RWPE2 (cell line): ENCODE data around the gene AFG1L.

Experiments used
- ATAC-seq: fragments of 200-7000 bp; cut with Tn5 transposase; 3 replicates; pipeline ENCODE4 v1.9.1; 2021; ENCODE audit warnings: low read depth
- DNase-seq: peaks from one replicate; pipeline ENCODE4 v3.0.0-alpha.2; 2020; ENCODE audit warnings: low spot score
- H3K27ac ChIP-seq: fragments of 450-650 bp; 2 replicates; pipeline ENCODE4 v1.5.1; 2017; ENCODE audit warnings: mild to moderate bottlenecking; ENCODE audit not compliant: poor library complexity, severe bottlenecking
- H3K27me3 ChIP-seq: fragments of 250-450 bp; sonication (Bioruptor Pico); 2 replicates; pipeline ENCODE4 v1.5.1; 2021; ENCODE audit warnings: mild to moderate bottlenecking, moderate library complexity; ENCODE audit not compliant: insufficient read depth, poor library complexity, severe bottlenecking
- H3K36me3 ChIP-seq: fragments of 250-450 bp; sonication (Bioruptor Pico); 2 replicates; pipeline ENCODE4 v1.5.1; 2020; ENCODE audit warnings: low read depth, mild to moderate bottlenecking, moderate library complexity
- H3K4me1 ChIP-seq: fragments of 250-450 bp; sonication (Bioruptor Pico); 2 replicates; pipeline ENCODE4 v1.5.1; 2021; ENCODE audit warnings: mild to moderate bottlenecking, moderate library complexity; ENCODE audit not compliant: insufficient read depth, poor library complexity, severe bottlenecking
- H3K4me3 ChIP-seq: fragments of 250-450 bp; sonication (Bioruptor Pico); 2 replicates; pipeline ENCODE4 v1.5.1; 2021; ENCODE audit warnings: mild to moderate bottlenecking, moderate library complexity; ENCODE audit not compliant: severe bottlenecking
- H3K9me3 ChIP-seq: fragments of 250-450 bp; sonication (Bioruptor Pico); 2 replicates; pipeline ENCODE4 v1.5.1; 2021; ENCODE audit warnings: mild to moderate bottlenecking, moderate library complexity; ENCODE audit not compliant: severe bottlenecking
- TF ChIP-seq, protein P1 (sequence below): fragments of 450-650 bp; IDR thresholded peaks from one replicate; pipeline ENCODE4 v1.5.1; 2017; ENCODE audit warnings: mild to moderate bottlenecking, moderate library complexity; ENCODE audit not compliant: poor library complexity, severe bottlenecking

The AFG1L gene

GRCh38 chr6:108494434-108494833 is 199.6 kb downstream of the AFG1L start:
- TF ChIP-seq, protein P1, sequence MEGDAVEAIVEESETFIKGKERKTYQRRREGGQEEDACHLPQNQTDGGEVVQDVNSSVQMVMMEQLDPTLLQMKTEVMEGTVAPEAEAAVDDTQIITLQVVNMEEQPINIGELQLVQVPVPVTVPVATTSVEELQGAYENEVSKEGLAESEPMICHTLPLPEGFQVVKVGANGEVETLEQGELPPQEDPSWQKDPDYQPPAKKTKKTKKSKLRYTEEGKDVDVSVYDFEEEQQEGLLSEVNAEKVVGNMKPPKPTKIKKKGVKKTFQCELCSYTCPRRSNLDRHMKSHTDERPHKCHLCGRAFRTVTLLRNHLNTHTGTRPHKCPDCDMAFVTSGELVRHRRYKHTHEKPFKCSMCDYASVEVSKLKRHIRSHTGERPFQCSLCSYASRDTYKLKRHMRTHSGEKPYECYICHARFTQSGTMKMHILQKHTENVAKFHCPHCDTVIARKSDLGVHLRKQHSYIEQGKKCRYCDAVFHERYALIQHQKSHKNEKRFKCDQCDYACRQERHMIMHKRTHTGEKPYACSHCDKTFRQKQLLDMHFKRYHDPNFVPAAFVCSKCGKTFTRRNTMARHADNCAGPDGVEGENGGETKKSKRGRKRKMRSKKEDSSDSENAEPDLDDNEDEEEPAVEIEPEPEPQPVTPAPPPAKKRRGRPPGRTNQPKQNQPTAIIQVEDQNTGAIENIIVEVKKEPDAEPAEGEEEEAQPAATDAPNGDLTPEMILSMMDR: no peak
- H3K27ac ChIP-seq: no peak overlapping the region
- ATAC-seq: no peak
- DNase-seq: no peak
- H3K36me3 ChIP-seq: no peaks in the 10 kb centered on the region
- H3K4me3 ChIP-seq: no peak overlapping the region
- H3K27me3 ChIP-seq: no peaks in the 10 kb centered on the region
- H3K4me1 ChIP-seq: no peaks in the 10 kb centered on the region
- no peaks in the 10 kb centered on the region for H3K9me3 ChIP-seq

DNA sequence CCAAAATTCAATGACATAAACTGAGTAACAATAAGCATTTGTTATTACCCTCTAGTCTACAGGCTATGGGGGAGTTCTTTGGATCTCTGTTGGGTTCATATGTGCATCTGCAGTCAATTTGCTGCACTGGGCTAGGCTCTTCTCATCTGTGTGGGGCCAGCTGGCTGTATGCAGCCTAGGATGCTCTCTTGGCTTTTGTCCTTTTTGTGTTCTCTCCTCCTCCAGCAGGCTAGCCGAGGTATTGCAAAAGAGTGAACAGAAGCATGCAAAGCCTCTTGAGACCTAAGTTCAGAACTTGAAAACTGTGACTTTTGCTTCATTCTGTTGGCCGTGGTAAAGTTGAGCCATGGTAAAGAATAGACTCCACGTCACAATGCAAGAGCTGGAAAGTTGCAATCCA is 203.0 kb downstream of the AFG1L start:
- TF ChIP-seq, protein P1: peak; percentile 39
- no peak for DNase-seq

GRCh38 chr6:108501559-108501958 is 206.7 kb downstream of the AFG1L start:
- H3K9me3 ChIP-seq: no peaks in the 10 kb centered on the region
- H3K4me3 ChIP-seq: no peak overlapping the region
- H3K27me3 ChIP-seq: no peaks in the 10 kb centered on the region
- peak; percentile 60; the same call in 2 of the 3 replicates for ATAC-seq
- TF ChIP-seq, protein P1: no peak
- H3K4me1 ChIP-seq: no peaks in the 10 kb centered on the region
- no peak overlapping the region for H3K27ac ChIP-seq
- H3K36me3 ChIP-seq: no peaks in the 10 kb centered on the region
- DNase-seq: no peak

More for the DNA sequence above, 203.0 kb downstream of the AFG1L start:
- Histone ChIP-seq H3K27me3 (no peaks in the 10 kb centered on the region), H3K9me3 (no peaks in the 10 kb centered on the region), H3K4me3 (no peak overlapping the region), H3K4me1 (no peaks in the 10 kb centered on the region), H3K36me3 (no peaks in the 10 kb centered on the region), H3K27ac (no peak overlapping the region)
- peak; percentile 60 for ATAC-seq

DNA sequence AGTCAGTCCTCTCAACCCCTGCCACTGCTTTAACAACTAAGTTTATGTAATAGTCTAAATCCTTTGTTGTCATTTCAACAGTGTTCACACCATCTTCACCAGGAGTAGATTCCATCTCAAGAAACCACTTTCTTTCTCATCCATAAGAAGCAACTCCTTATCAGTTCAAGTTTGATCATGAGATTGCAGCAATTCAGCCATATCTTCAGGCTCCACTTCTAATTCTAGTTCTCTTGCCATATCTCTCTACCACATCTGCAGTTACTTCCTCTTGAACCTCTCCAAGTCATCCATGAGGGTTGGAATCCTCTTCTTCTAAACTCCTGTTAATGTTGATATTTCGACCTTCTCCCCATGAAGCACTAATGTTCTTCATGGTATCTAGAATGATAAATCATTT is 208.0 kb downstream of the AFG1L start:
- H3K4me3 ChIP-seq: no peak overlapping the region
- H3K27ac ChIP-seq: no peak overlapping the region
- no peaks in the 10 kb centered on the region for H3K36me3 ChIP-seq
- ATAC-seq (no peak), DNase-seq (no peak)
- TF ChIP-seq, protein P1: no peak
- no peaks in the 10 kb centered on the region for H3K27me3 ChIP-seq
- H3K9me3 ChIP-seq: no peaks in the 10 kb centered on the region
- H3K4me1 ChIP-seq: no peaks in the 10 kb centered on the region

- H3K27me3 ChIP-seq: no peaks in the 10 kb centered on the region
- H3K36me3 ChIP-seq: no peaks in the 10 kb centered on the region
- H3K9me3 ChIP-seq: no peaks in the 10 kb centered on the region
- no peak for DNase-seq
- no peaks in the 10 kb centered on the region for H3K4me1 ChIP-seq
- no peak overlapping the region for H3K4me3 ChIP-seq
- no peak overlapping the region for H3K27ac ChIP-seq
- TF ChIP-seq, protein P1: no peak
- ATAC-seq: no peak
Observed at GRCh38 chr6:108507316-108507715, 212.5 kb downstream of the AFG1L start.
